ENCODE results near the gene RRP15.

The RRP15 gene

GRCh38 chr1:218364028-218364710, 79.1 kb downstream of the RRP15 start:
- no peak for DNase-seq

GRCh38 chr1:218365226-218365999, 80.3 kb downstream of the RRP15 start:
- DNase-seq, result no peak

GRCh38 chr1:218366322-218367052, 81.4 kb downstream of the RRP15 start:
- no peak for DNase-seq

GRCh38 chr1:218367118-218367517, 82.0 kb downstream of the RRP15 start:
- DNase-seq, result no peak

- no peak for DNase-seq
Observed at GRCh38 chr1:218368686-218369085, 83.6 kb downstream of the RRP15 start.

GRCh38 chr1:218369688-218370511, 84.8 kb downstream of the RRP15 start:
- no peak for DNase-seq

- peak; percentile 53 for DNase-seq
Observed at GRCh38 chr1:218371927-218372672, 87.0 kb downstream of the RRP15 start.

- no peak for DNase-seq
Observed at GRCh38 chr1:218374401-218375353, 89.6 kb downstream of the RRP15 start.

- no peak for DNase-seq
Observed at GRCh38 chr1:218376722-218377121, 91.6 kb downstream of the RRP15 start.

GRCh38 chr1:218377143-218377660, 92.1 kb downstream of the RRP15 start:
- DNase-seq, result no peak

- DNase-seq, result no peak
Observed at GRCh38 chr1:218380125-218380977, 95.3 kb downstream of the RRP15 start.

GRCh38 chr1:218382261-218382660, 97.2 kb downstream of the RRP15 start:
- no peak for DNase-seq

- DNase-seq, result no peak
Observed at GRCh38 chr1:218383051-218383450, 98.0 kb downstream of the RRP15 start.

- DNase-seq, result no peak
Observed at GRCh38 chr1:218383681-218384080, 98.6 kb downstream of the RRP15 start.

GRCh38 chr1:218384581-218384993, 99.5 kb downstream of the RRP15 start:
- peak; percentile 49 for DNase-seq

Data from retina (tissue), 1 donor.